ENCODE data around the gene CFAP97. TPM values are rescaled to one million over a fixed set of nuclear protein-coding genes. Genes with fewer than 3 reads are reported as not detected.

The CFAP97 gene
- total and polyA plus RNA-seq, 9 of the 15 experiments (the other 6 are each of a cell fraction or from before 2014, with no cell fraction given), result 17.3 to 57.8 (median 44.4) TPM

- TF ChIP-seq CHD7 (IDR thresholded peaks at IDR 0.05; ENCODE audit: low read depth, low read length), result no peak
- TF ChIP-seq NCOA1 (IDR thresholded peaks at IDR 0.05; ENCODE audit: low read depth), result no peak
- peak in 1 of 2 experiments; percentile 14; a peak in 1 of 4 replicates for TF ChIP-seq RCOR1 (IDR thresholded peaks at IDR 0.05; ENCODE audit: borderline replicate concordance in 1 of 2, low read depth in 2 of 2, low read length in 2 of 2)
- no peak for TF ChIP-seq MCM7 (IDR thresholded peaks at IDR 0.05)
- no peak for TF ChIP-seq ZHX1 (conservative IDR thresholded peaks at IDR 0.05; ENCODE audit: low read length)
- peak; percentile 83; the same call in 1 of the 2 replicates for TF ChIP-seq CTBP1 (IDR thresholded peaks at IDR 0.05; ENCODE audit: borderline replicate concordance)
- TF ChIP-seq ZNF253 (CRISPR knock-in tag; conservative IDR thresholded peaks at IDR 0.05), result no peak
- no peak for TF ChIP-seq TRIM28 (IDR thresholded peaks at IDR 0.05)
- TF ChIP-seq ZFP30 (CRISPR knock-in tag; IDR thresholded peaks at IDR 0.05; ENCODE audit: borderline replicate concordance), result no peak
- no peak for TF ChIP-seq CAMTA2 (CRISPR knock-in tag; conservative IDR thresholded peaks at IDR 0.05)
- TF ChIP-seq KLF6 (CRISPR knock-in tag; IDR thresholded peaks at IDR 0.05; ENCODE audit: borderline replicate concordance), result no peak
- TF ChIP-seq ZNF3 (CRISPR knock-in tag; IDR thresholded peaks at IDR 0.05), result no peak
- TF ChIP-seq NR2C2 (CRISPR knock-in tag; IDR thresholded peaks at IDR 0.05), result no peak
- peak; percentile 39; the same call in 1 of the 2 replicates for TF ChIP-seq NR2C2 (tag; IDR thresholded peaks at IDR 0.05)
- TF ChIP-seq ELF4 (CRISPR knock-in tag; IDR thresholded peaks at IDR 0.05), result no peak
- TF ChIP-seq HMG20A (CRISPR knock-in tag; conservative IDR thresholded peaks at IDR 0.05), result no peak
Observed at GRCh38 chr4:185203486-185204237, at the start of gene CFAP97 (continued).
